ENCODE results near the gene SYNE1. TPM values are rescaled to one million over a fixed set of nuclear protein-coding genes. Genes with fewer than 3 reads are reported as not detected.
A peak's percentile ranks its signal among the peaks of the same experiment; 100 is the strongest.

The SYNE1 gene
- total RNA-seq, 1 donor from 2014 or later: 17.4 TPM

GRCh38 chr6:152554851-152555250 is 82.3 kb downstream of the SYNE1 start:
- H3K4me3 ChIP-seq (ENCODE audit: low read depth, low read length): no peak overlapping the region
- no peak for DNase-seq (ENCODE audit: low read depth)
- TF ChIP-seq, protein P1, sequence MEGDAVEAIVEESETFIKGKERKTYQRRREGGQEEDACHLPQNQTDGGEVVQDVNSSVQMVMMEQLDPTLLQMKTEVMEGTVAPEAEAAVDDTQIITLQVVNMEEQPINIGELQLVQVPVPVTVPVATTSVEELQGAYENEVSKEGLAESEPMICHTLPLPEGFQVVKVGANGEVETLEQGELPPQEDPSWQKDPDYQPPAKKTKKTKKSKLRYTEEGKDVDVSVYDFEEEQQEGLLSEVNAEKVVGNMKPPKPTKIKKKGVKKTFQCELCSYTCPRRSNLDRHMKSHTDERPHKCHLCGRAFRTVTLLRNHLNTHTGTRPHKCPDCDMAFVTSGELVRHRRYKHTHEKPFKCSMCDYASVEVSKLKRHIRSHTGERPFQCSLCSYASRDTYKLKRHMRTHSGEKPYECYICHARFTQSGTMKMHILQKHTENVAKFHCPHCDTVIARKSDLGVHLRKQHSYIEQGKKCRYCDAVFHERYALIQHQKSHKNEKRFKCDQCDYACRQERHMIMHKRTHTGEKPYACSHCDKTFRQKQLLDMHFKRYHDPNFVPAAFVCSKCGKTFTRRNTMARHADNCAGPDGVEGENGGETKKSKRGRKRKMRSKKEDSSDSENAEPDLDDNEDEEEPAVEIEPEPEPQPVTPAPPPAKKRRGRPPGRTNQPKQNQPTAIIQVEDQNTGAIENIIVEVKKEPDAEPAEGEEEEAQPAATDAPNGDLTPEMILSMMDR (conservative IDR thresholded peaks at IDR 0.05; ENCODE audit: low read depth, low read length): no peak

- TF ChIP-seq, protein P1 (conservative IDR thresholded peaks at IDR 0.05; ENCODE audit: low read depth, low read length): peak; percentile 96
- no peak overlapping the region for H3K4me3 ChIP-seq (ENCODE audit: low read depth, low read length)
- no peak for DNase-seq (ENCODE audit: low read depth)
Observed at GRCh38 chr6:152552616-152553209, 84.4 kb downstream of the SYNE1 start.

- no peak overlapping the region for H3K4me3 ChIP-seq (ENCODE audit: low read depth, low read length)
- DNase-seq (ENCODE audit: low read depth): no peak
- TF ChIP-seq, protein P1 (conservative IDR thresholded peaks at IDR 0.05; ENCODE audit: low read depth, low read length): no peak
Observed at GRCh38 chr6:152543519-152543918, 93.6 kb downstream of the SYNE1 start.

DNA sequence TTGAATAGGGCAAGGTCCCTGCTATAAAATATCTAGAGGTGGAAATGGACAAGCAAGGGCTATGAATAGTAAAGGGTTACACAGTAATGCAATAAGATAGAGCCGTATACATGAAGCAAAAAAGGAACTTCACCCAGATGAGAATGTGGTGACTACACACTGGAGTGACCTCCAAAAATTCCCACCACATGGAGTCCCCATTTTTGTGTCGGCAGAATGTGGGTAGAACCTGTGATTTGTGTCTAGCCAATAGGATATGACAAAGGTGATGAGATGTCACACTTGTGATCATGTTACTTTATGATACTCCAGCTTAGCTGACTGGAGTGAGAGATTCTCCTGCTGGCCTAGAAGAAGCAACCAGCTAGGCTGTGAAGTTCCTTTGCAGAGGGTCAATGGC is 96.8 kb downstream of the SYNE1 start:
- no peak overlapping the region for H3K4me3 ChIP-seq (ENCODE audit: low read depth, low read length)
- TF ChIP-seq, protein P1 (conservative IDR thresholded peaks at IDR 0.05; ENCODE audit: low read depth, low read length): no peak
- DNase-seq (ENCODE audit: low read depth): no peak

GRCh38 chr6:152534541-152534940 is 102.6 kb downstream of the SYNE1 start:
- no peak overlapping the region for H3K4me3 ChIP-seq (ENCODE audit: low read depth, low read length)
- TF ChIP-seq, protein P1 (conservative IDR thresholded peaks at IDR 0.05; ENCODE audit: low read depth, low read length): no peak
- DNase-seq (ENCODE audit: low read depth): no peak

DNA sequence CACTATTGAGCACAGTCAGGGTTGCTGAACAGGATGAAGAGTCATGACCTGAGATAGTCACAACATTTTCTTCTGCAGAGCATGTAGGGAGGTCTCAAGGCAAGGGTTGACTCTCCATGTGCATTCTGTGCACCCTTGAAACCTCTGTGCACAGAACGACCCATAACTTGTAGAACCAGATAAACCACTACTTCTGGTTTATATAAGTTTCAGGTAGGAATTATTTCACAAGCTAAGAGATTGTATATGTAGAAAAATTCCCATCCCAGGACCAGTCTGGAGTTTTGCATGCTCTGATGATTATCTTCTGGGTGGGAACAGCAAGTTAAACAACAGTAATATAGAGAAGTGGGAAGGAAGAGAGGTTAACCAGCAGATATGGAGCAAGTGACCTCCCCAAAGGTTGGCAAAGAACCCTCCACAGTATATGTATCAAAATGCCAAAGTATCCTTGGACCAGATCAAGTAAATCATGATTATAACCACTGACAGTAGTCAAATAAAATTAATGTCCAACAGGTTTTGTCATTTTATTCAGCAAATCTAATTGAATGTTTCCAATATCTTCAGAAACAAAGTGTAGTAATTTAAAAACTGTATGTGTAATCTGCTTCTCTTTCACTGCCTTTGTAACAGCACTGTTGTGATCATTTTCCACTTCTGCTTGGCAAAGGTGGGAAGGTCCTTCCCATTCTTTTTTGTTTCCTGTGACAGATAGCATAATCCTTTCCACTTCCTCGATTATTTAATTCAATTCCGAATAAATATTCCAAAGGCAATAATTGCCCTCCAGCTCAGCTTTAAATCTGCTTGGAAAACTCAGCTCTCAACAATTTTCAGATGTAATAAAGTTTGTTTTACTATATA is 104.4 kb downstream of the SYNE1 start:
- TF ChIP-seq, protein P1 (conservative IDR thresholded peaks at IDR 0.05; ENCODE audit: low read depth, low read length): no peak
- no peak overlapping the region for H3K4me3 ChIP-seq (ENCODE audit: low read depth, low read length)
- no peak for DNase-seq (ENCODE audit: low read depth)

All from epithelial cell of proximal tubule (primary cell).